Measurements from ENCODE around the gene SAT1.

GRCh38 chrX:23742174-23742696 is 40.7 kb upstream of the SAT1 start:
- TF ChIP-seq SMC3 (IDR thresholded peaks at IDR 0.05; ENCODE audit: borderline replicate concordance, low read length): no peak
- TF ChIP-seq RAD21 (IDR thresholded peaks at IDR 0.05; ENCODE audit: insufficient read depth, low read depth, low read length): no peak
- no peak for TF ChIP-seq EP300 (IDR thresholded peaks at IDR 0.05; ENCODE audit: borderline replicate concordance in 1 of 2, control insufficient read depth in 1 of 2, low read depth in 2 of 2, low read length in 2 of 2)
